Measurements from ENCODE around the gene TIMM23. TPM values are rescaled to one million over a fixed set of nuclear protein-coding genes. Genes with fewer than 3 reads are reported as not detected.

The TIMM23 gene
- total and polyA plus RNA-seq, 9 donors, result 29.9 to 74.4 (median 35.1) TPM

DNA sequence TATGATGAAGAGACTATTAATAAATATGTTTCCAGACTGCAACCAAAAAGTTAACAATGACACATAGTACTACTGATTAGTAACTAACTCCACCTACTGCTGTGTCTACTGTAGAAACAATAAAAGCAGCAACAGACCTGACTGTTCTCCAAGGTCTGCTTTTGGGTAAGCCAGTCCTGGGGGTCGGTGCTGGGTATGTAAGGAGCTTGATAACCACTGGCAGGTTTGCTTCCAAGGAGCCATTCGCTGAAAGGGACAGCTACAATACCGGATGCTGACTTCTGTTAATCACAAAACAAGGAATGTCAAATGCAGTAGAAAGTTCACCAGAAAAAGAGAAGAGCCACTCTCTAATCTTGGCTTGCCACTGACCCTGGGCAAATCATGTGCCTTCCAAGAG, 40.5 kb downstream of the TIMM23 start:
- WGBS, 3 donors, result 77 to 87% (median 84%) methylated on average over 3 of the region's 3 CpGs
- Histone ChIP-seq H3K27me3 (no peaks in the 10 kb centered on the region), H3K27ac (no peak overlapping the region), H3K4me3 (no peak overlapping the region), H3K9me3 (no peaks in the 10 kb centered on the region), H3K36me3 (no peaks in the 10 kb centered on the region), H3K4me1 (ENCODE audit: insufficient read depth) (no peaks in the 10 kb centered on the region)
- DNase-seq, result no peak
- intact Hi-C loops (cut with DNase I), result no loop called here
- TF ChIP-seq EP300 (IDR thresholded peaks at IDR 0.05), result no peak
- no peak for TF ChIP-seq POLR2A (IDR thresholded peaks at IDR 0.05)
- TF ChIP-seq, protein P1, sequence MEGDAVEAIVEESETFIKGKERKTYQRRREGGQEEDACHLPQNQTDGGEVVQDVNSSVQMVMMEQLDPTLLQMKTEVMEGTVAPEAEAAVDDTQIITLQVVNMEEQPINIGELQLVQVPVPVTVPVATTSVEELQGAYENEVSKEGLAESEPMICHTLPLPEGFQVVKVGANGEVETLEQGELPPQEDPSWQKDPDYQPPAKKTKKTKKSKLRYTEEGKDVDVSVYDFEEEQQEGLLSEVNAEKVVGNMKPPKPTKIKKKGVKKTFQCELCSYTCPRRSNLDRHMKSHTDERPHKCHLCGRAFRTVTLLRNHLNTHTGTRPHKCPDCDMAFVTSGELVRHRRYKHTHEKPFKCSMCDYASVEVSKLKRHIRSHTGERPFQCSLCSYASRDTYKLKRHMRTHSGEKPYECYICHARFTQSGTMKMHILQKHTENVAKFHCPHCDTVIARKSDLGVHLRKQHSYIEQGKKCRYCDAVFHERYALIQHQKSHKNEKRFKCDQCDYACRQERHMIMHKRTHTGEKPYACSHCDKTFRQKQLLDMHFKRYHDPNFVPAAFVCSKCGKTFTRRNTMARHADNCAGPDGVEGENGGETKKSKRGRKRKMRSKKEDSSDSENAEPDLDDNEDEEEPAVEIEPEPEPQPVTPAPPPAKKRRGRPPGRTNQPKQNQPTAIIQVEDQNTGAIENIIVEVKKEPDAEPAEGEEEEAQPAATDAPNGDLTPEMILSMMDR (IDR thresholded peaks at IDR 0.05), result no peak

DNA sequence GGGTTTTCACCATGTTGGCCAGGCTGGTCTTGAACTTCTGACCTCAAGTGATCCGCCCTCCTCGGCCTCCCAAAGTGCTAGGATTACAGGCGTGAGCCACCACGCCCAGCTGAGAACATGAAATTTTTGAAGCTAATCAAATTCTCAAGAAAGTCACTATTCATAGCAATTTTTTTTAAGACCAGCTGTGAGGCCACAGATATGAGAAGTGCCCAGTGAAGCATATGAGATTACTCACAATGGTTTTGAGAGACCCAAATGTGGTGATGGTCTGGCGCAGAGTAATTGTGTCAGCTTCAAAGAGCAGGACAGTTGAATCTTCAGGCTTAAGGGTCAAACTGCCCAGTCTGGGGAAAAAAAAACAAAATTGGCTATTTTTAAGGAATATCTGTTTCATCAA, 41.9 kb downstream of the TIMM23 start:
- peaks cover 2% of the 10 kb centered on the region for H3K4me1 ChIP-seq (ENCODE audit: insufficient read depth)
- TF ChIP-seq, protein P1 (IDR thresholded peaks at IDR 0.05), result no peak
- TF ChIP-seq EP300 (IDR thresholded peaks at IDR 0.05), result no peak
- 89 to 92% (median 92%) methylated on average over 5 of the region's 5 CpGs for WGBS, 3 donors
- H3K27me3 ChIP-seq, result no peaks in the 10 kb centered on the region
- H3K36me3 ChIP-seq, result no peaks in the 10 kb centered on the region
- DNase-seq, result no peak
- no peaks in the 10 kb centered on the region for H3K9me3 ChIP-seq
- no peak overlapping the region for H3K27ac ChIP-seq
- no peak overlapping the region for H3K4me3 ChIP-seq
- intact Hi-C loops (cut with DNase I), result no loop called here

DNA sequence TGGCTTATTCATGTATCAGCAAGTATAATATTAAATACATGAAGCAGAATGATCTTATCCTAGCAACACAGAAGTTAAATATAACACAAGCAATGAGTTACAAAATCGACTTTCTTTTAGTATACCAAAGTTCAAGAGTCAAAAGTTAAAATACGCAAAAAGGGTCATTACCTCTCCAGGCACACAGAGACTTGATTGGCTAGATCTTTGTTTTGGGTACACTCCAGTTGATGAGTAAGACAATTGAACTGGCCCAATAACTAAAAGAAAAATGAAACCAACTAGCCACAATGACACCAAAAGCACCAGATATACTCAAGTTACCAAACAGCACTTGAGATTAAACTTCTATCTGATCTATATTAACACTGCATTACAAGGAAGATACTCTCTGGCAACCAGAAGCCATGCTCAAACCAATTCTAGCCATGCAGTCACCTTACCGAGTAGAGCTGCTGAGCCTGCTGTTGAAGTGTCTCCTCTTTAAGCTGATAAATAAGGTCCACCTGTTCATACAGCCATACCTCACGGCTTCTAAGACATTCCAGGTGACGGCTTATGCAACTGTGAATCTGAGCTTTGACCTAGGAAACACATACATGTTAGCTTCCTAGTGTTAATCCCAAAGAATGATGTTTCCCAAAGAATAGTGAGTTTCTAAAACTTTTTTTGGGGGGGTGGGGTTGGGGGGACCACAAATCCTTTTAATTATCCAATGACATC, 42.6 kb downstream of the TIMM23 start:
- H3K36me3 ChIP-seq, result no peaks in the 10 kb centered on the region
- intact Hi-C loops (cut with DNase I), result no loop called here
- peaks cover 3% of the 10 kb centered on the region for H3K4me1 ChIP-seq (ENCODE audit: insufficient read depth)
- no peaks in the 10 kb centered on the region for H3K27me3 ChIP-seq
- DNase-seq, result no peak
- TF ChIP-seq POLR2A (IDR thresholded peaks at IDR 0.05), result no peak
- TF ChIP-seq, protein P1 (IDR thresholded peaks at IDR 0.05), result no peak
- no peak overlapping the region for H3K27ac ChIP-seq
- no peaks in the 10 kb centered on the region for H3K9me3 ChIP-seq
- WGBS, 3 donors, result 93 to 96% (median 94%) methylated on average over 5 of the region's 5 CpGs
- H3K4me3 ChIP-seq, result no peak overlapping the region

DNA sequence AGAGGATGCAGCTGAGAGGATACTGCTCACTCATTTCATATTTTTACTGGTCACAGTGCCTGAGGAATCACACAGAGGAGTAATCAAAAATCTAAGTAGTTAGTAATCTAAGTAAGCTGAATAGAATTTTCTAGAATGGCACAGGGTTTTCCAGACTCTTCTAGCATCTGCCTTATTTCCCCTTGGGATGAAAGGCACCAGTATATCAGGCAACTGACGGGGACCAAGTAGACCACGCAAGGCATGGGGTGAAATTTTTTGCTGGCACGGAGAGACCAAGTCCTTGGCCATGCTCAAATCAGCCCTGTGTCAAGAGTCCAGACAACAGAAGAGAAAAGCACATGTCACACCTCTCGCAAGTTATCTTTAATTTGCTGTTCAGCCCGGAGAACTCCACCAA, 43.9 kb downstream of the TIMM23 start:
- Histone ChIP-seq H3K27ac (no peak overlapping the region), H3K4me3 (no peak overlapping the region), H3K27me3 (no peaks in the 10 kb centered on the region), H3K36me3 (no peaks in the 10 kb centered on the region), H3K4me1 (ENCODE audit: insufficient read depth) (peaks cover 7% of the 10 kb centered on the region), H3K9me3 (no peaks in the 10 kb centered on the region)
- no peak for TF ChIP-seq POLR2A (IDR thresholded peaks at IDR 0.05)
- TF ChIP-seq EP300 (IDR thresholded peaks at IDR 0.05), result no peak
- TF ChIP-seq, protein P1 (IDR thresholded peaks at IDR 0.05), result no peak
- 94 to 95% (median 95%) methylated on average over 5 of the region's 5 CpGs for WGBS, 3 donors
- intact Hi-C loops (cut with DNase I), result no loop called here
- DNase-seq, result no peak

Measured in ovary (tissue), 9 donors.